Type B pancreatic cell (in vitro differentiated cells): ENCODE results near the gene APBB2. TPM values are rescaled to one million over a fixed set of nuclear protein-coding genes. Genes with fewer than 3 reads are reported as not detected.

Source experiments
- DNase-seq: peaks from one replicate; pipeline ENCODE4 v3.0.0; 2021; ENCODE audit warnings: mixed read lengths; ENCODE audit not compliant: unreplicated experiment; ENCODE audit errors: extremely low spot score
- H3K27ac Mint-ChIP-seq: 2 replicates; pipeline ENCODE4 v1.8.0; 2021; ENCODE audit warnings: mild to moderate bottlenecking, mixed read lengths
- H3K27me3 Mint-ChIP-seq: 2 replicates; pipeline ENCODE4 v1.8.0; 2021; ENCODE audit warnings: mixed read lengths
- H3K36me3 Mint-ChIP-seq: 2 replicates; pipeline ENCODE4 v1.8.0; 2021; ENCODE audit warnings: mixed read lengths
- H3K4me1 Mint-ChIP-seq: one replicate; pipeline ENCODE4 v1.8.0; 2021; ENCODE audit warnings: mixed read lengths; ENCODE audit not compliant: unreplicated experiment
- H3K4me3 Mint-ChIP-seq: 2 replicates; pipeline ENCODE4 v1.8.0; 2021; ENCODE audit warnings: mild to moderate bottlenecking, mixed read lengths
- H3K9me3 Mint-ChIP-seq: 2 replicates; pipeline ENCODE4 v1.8.0; 2021; ENCODE audit warnings: mixed read lengths
- total RNA-seq: library from RNA; stranded (reverse); gene quantifications from 2 replicates; pipeline ENCODE4 v1.2.1, GENCODE V29; 2021; ENCODE audit warnings: low replicate concordance
- TF ChIP-seq, protein P1 (sequence below): fragments of 200-600 bp; sonication (generic); conservative IDR thresholded peaks from 2 replicates; pipeline ENCODE4 v1.5.0; 2021; ENCODE audit warnings: antibody characterized with exemption, mild to moderate bottlenecking

Gene APBB2
- total RNA-seq, 1 donor from 2014 or later = 33.3 TPM

DNA sequence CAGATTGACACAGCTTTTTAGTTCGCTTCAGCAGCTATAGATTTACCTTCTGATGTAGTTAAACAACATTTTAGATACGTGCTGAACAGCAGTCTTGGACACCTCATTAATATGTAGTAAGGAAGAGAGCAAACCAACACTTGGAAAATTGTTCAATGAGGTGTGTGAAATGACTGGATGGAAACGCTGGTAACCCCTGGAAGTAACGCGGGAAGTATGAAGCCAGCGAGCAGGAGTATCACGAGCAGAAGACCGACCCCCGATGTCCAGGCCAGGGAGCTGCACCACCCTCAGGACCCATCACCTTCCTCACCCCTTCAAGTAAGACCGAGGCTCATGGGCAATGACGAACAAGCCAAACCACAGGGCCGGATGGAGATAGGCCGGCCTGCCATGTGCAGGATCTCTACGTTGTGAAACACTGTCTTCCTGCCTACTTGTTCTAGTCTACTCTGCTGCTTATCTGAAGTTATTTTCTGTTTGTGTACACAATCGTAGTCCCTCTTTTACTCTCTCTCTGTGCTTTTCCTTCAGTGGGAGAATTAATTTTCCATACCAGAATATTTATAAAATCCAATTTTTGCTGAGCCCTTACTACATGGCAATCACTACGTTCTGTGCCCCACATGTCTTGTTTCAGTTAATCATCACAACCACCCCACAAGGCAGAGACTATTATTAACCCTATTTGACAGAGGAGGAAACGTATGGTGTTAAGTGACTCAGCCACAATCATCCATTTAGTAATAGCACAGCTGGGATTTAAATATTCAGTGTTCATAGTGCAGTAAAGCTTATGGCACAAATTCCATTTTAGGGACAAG is 221.7 kb downstream of the APBB2 start:
- Mint-ChIP-seq H3K36me3 (peaks cover 5% of the 10 kb centered on the region), H3K4me3 (no peak overlapping the region), H3K4me1 (peaks cover 11% of the 10 kb centered on the region), H3K27ac (no peak overlapping the region), H3K9me3 (no peaks in the 10 kb centered on the region), H3K27me3 (no peaks in the 10 kb centered on the region)
- no peak for DNase-seq
- TF ChIP-seq, protein P1, sequence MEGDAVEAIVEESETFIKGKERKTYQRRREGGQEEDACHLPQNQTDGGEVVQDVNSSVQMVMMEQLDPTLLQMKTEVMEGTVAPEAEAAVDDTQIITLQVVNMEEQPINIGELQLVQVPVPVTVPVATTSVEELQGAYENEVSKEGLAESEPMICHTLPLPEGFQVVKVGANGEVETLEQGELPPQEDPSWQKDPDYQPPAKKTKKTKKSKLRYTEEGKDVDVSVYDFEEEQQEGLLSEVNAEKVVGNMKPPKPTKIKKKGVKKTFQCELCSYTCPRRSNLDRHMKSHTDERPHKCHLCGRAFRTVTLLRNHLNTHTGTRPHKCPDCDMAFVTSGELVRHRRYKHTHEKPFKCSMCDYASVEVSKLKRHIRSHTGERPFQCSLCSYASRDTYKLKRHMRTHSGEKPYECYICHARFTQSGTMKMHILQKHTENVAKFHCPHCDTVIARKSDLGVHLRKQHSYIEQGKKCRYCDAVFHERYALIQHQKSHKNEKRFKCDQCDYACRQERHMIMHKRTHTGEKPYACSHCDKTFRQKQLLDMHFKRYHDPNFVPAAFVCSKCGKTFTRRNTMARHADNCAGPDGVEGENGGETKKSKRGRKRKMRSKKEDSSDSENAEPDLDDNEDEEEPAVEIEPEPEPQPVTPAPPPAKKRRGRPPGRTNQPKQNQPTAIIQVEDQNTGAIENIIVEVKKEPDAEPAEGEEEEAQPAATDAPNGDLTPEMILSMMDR = no peak

- DNase-seq = no peak
- peaks cover 11% of the 10 kb centered on the region for H3K4me1 Mint-ChIP-seq
- H3K4me3 Mint-ChIP-seq = no peak overlapping the region
- H3K27ac Mint-ChIP-seq = no peak overlapping the region
- H3K27me3 Mint-ChIP-seq = no peaks in the 10 kb centered on the region
- no peaks in the 10 kb centered on the region for H3K9me3 Mint-ChIP-seq
- TF ChIP-seq, protein P1 = no peak
- peaks cover 5% of the 10 kb centered on the region for H3K36me3 Mint-ChIP-seq
Measured at GRCh38 chr4:40991908-40992307, 222.4 kb downstream of the APBB2 start.

DNA sequence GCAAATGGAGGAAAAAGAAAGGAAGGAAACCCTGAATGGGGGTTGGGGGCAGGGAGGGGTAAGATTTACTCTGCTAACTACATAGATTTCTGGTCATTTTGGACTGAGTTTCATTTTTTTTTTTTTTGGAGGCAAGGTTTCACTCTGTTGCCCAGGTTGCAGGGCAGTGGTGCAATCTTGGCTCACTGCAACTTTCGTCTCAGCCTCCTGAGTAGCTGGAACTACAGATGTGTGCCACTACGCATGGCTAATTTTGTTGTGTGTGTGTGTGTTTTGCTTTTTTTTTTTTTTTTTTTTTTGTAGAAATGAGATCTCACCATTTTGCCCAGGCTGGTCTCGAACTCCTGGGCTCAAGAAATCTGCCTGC is 223.5 kb downstream of the APBB2 start:
- Mint-ChIP-seq H3K27ac (no peak overlapping the region), H3K4me3 (no peak overlapping the region), H3K36me3 (peaks cover 5% of the 10 kb centered on the region), H3K9me3 (no peaks in the 10 kb centered on the region), H3K27me3 (no peaks in the 10 kb centered on the region), H3K4me1 (peaks cover 11% of the 10 kb centered on the region)
- DNase-seq = no peak
- TF ChIP-seq, protein P1 = no peak

- no peak for DNase-seq
- H3K4me3 Mint-ChIP-seq = no peak overlapping the region
- H3K9me3 Mint-ChIP-seq = no peaks in the 10 kb centered on the region
- H3K27ac Mint-ChIP-seq = no peak overlapping the region
- H3K27me3 Mint-ChIP-seq = no peaks in the 10 kb centered on the region
- TF ChIP-seq, protein P1 = no peak
- H3K4me1 Mint-ChIP-seq = peaks cover 11% of the 10 kb centered on the region
- H3K36me3 Mint-ChIP-seq = peaks cover 5% of the 10 kb centered on the region
Measured at GRCh38 chr4:40990236-40990898, 224.0 kb downstream of the APBB2 start.

GRCh38 chr4:40987151-40987550 is 227.2 kb downstream of the APBB2 start:
- no peak for DNase-seq
- Mint-ChIP-seq H3K4me3 (no peak overlapping the region), H3K36me3 (peaks cover 5% of the 10 kb centered on the region), H3K27ac (no peak overlapping the region), H3K27me3 (no peaks in the 10 kb centered on the region), H3K4me1 (peaks cover 7% of the 10 kb centered on the region), H3K9me3 (no peaks in the 10 kb centered on the region)
- TF ChIP-seq, protein P1 = no peak
